ENCODE measurements around the gene TMSB10.

Gene TMSB10

GRCh38 chr2:84882775-84883550, 22.5 kb upstream of the TMSB10 start:
- in situ Hi-C loops (cut with HindIII; ENCODE audit: low sequenced_read_pairs) = no loop called here
- H3K4me3 ChIP-seq (ENCODE audit: low read depth, low read length) = no peak overlapping the region
- DNase-seq (ENCODE audit: low read depth, low spot score) = no peak
- TF ChIP-seq CTCF (IDR thresholded peaks at IDR 0.05; ENCODE audit: low read depth, low read length) = no peak

- in situ Hi-C loops (cut with HindIII; ENCODE audit: low sequenced_read_pairs) = no loop called here
- DNase-seq (ENCODE audit: low read depth, low spot score) = no peak
These were observed 21.0 kb upstream of the TMSB10 start for GRCh38 chr2:84884449-84884848.

GRCh38 chr2:84885111-84885510, 20.3 kb upstream of the TMSB10 start:
- DNase-seq (ENCODE audit: low read depth, low spot score) = no peak
- TF ChIP-seq CTCF (IDR thresholded peaks at IDR 0.05; ENCODE audit: low read depth, low read length) = no peak
- in situ Hi-C loops (cut with HindIII; ENCODE audit: low sequenced_read_pairs) = no loop called here
- H3K4me3 ChIP-seq (ENCODE audit: low read depth, low read length) = no peak overlapping the region

More at GRCh38 chr2:84884449-84884848, 21.0 kb upstream of the TMSB10 start:
- no peak for TF ChIP-seq CTCF (IDR thresholded peaks at IDR 0.05; ENCODE audit: low read depth, low read length)
- no peak overlapping the region for H3K4me3 ChIP-seq (ENCODE audit: low read depth, low read length)

GRCh38 chr2:84886791-84887190, 18.7 kb upstream of the TMSB10 start:
- TF ChIP-seq CTCF (IDR thresholded peaks at IDR 0.05; ENCODE audit: low read depth, low read length) = no peak
- H3K4me3 ChIP-seq (ENCODE audit: low read depth, low read length) = no peak overlapping the region
- DNase-seq (ENCODE audit: low read depth, low spot score) = no peak
- in situ Hi-C loops (cut with HindIII; ENCODE audit: low sequenced_read_pairs) = no loop called here

DNA sequence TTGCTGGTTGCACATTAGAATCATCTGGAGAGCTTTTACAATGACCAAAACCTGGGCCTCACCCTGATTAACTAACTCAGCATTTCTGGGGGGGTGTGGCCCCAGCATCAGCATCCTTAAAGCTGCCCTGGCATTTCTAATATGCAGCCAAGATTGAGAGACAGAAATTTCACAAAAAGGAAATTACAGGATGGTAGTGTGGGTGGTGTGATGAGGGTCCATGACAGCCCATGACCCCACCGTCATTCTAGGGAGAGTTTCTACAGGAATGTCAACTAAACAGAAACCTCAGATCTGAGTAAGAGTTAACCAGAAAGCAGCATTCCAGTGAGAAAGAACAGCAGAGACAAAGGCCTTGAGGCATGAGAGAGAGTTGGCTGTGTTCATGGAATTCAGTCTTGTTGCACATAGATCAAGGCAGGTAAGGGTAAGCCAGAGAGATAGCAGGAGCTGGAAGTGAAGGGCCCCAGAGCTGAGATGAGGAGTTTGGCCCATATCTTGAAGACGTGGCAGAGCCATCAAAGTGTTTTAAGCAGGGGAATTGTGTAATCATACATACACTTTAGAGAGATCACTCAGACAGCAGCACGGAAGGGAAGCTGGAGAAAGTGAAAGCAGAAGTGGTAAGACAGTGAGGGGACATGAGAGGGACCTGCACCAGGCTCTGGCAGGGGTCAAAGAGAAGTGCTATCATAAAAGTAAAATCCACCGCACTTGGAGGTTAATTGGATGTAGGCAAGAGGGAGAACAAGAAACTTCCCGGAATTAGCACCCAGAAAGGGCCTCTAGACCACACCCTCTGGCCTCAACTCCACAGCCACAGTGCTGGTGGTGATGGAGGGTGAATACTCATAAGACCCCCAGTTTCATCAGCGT, 16.8 kb upstream of the TMSB10 start:
- no peak for TF ChIP-seq CTCF (IDR thresholded peaks at IDR 0.05; ENCODE audit: low read depth, low read length)
- H3K4me3 ChIP-seq (ENCODE audit: low read depth, low read length) = no peak overlapping the region
- DNase-seq (ENCODE audit: low read depth, low spot score) = peak; percentile 58
- in situ Hi-C loops (cut with HindIII; ENCODE audit: low sequenced_read_pairs) = no loop called here

DNA sequence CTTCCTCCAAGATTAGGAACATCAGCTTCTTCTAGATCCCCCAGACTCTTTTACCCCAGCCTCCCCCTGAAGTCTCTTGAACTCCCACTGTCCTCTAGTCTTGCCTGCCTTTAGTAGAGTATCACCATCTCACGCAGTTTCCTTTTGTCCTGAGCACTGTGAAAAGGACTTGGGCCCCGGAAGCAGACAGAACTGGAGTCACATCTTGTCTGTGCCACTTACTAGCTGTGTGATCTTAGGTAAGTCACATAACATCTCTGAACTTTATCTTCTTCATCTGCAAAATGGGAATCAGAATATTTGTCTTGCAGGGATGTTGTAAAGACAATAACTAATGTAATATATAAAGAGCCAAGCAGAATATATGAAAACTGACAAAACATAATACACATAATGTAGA, 16.1 kb upstream of the TMSB10 start:
- H3K4me3 ChIP-seq (ENCODE audit: low read depth, low read length) = no peak overlapping the region
- in situ Hi-C loops (cut with HindIII; ENCODE audit: low sequenced_read_pairs) = no loop called here
- TF ChIP-seq CTCF (IDR thresholded peaks at IDR 0.05; ENCODE audit: low read depth, low read length) = no peak
- no peak for DNase-seq (ENCODE audit: low read depth, low spot score)

All from astrocyte of the spinal cord (primary cell).